Coronary artery (tissue), 2 donors: ENCODE results near the gene TPO.

ENCODE experiments used
- DNase-seq: peaks from one replicate; pipeline ENCODE4 v3.0.0-alpha.2; 2017; ENCODE audit warnings: low spot score
- H3K27ac ChIP-seq, 2 donors: fragments of 200-600 bp; sonication (generic); one replicate each; pipeline ENCODE4 v1.5.1; 2016 to 2019
- H3K4me3 ChIP-seq: fragments of 200-600 bp; sonication (generic); 2 replicates; pipeline ENCODE4 v1.5.1; 2016; ENCODE audit warnings: mild to moderate bottlenecking, moderate library complexity
- TF ChIP-seq, protein P1 (sequence below): fragments of 200-600 bp; sonication (generic); IDR thresholded peaks from one replicate; pipeline ENCODE4 v1.5.1; 2019; ENCODE audit warnings: antibody characterized with exemption

Gene TPO

DNA sequence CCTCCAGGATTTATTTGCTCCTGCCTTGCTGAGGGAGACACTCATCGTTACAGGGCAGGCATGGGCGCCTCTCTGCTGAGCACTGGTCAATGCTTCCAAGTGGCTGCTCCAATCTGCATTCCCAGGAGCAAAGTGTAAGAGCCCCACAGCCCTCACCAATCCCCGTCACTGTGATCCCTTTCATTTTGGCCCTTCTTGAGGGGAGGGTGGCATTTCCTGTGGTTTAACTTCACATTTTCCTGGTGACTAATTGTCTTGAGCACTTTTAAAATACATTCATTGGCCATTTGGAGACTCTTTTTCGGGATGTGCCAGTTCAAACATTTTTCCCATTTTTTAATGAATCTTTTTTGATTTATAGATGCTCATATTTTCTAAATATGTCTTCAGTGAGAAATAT is 33.0 kb downstream of the TPO start:
- no peak overlapping the region for H3K27ac ChIP-seq
- DNase-seq: no peak
- H3K4me3 ChIP-seq: no peak overlapping the region
- TF ChIP-seq, protein P1, sequence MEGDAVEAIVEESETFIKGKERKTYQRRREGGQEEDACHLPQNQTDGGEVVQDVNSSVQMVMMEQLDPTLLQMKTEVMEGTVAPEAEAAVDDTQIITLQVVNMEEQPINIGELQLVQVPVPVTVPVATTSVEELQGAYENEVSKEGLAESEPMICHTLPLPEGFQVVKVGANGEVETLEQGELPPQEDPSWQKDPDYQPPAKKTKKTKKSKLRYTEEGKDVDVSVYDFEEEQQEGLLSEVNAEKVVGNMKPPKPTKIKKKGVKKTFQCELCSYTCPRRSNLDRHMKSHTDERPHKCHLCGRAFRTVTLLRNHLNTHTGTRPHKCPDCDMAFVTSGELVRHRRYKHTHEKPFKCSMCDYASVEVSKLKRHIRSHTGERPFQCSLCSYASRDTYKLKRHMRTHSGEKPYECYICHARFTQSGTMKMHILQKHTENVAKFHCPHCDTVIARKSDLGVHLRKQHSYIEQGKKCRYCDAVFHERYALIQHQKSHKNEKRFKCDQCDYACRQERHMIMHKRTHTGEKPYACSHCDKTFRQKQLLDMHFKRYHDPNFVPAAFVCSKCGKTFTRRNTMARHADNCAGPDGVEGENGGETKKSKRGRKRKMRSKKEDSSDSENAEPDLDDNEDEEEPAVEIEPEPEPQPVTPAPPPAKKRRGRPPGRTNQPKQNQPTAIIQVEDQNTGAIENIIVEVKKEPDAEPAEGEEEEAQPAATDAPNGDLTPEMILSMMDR: no peak

DNA sequence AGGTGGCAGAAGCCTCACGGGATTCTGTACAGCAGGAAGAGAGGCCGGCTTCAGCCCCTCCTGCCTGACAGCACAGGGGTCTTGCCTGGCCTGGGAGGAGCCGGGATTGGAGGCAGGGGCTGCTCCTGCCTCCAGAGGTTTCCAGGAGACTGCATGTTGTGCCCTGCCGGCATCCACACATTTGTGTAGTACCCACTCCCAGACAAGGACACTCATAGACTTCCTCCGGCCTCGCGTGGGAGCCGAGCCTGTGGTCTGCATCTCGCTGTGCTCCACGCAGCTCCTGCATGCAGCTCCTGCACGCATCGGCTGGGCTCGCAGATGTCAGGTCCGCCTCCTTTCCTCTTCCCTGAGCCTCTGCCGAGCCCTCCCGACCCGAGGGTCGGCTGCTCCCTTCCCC is 34.7 kb downstream of the TPO start:
- no peak for DNase-seq
- TF ChIP-seq, protein P1: no peak
- H3K4me3 ChIP-seq: no peak overlapping the region
- no peak overlapping the region for H3K27ac ChIP-seq

DNA sequence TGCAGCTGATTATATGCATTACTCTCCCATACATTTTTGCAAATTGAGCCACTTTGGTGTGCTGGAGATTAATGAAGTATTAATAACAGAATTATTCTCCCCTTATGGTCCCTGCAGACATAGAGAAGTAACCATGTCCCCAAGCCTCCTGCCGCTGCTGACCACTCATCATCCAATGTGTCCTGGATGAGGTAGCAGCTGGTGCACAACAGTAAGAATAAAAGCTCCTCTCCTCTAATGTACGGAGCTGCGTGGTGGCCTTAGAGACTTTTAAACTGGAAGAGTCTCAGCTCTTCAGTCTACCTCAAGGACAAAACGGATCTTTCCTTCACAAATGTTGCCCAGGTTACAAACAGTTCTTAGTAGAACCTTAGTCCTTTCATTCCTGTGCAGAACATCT is 37.7 kb downstream of the TPO start:
- Histone ChIP-seq H3K27ac (no peak overlapping the region), H3K4me3 (no peak overlapping the region)
- DNase-seq: no peak
- TF ChIP-seq, protein P1: no peak

DNA sequence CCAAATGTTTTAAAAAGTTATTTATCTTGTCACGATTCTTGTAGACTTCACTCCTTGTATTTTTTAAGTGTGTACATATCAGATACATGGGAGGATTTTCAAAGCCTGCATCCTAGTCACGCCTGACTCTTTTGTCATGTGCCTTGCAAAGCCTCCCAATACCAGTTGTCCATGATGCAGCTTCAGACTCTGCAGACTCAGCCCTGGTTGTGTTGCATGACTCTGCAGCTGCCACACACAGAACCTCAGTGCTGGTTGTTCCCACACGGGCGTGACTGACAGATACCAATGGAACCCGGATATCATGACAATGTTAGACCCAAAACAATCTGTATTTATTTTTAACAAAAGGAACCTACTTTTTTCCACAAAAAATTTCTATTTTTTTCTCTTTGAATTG is 38.2 kb downstream of the TPO start:
- TF ChIP-seq, protein P1: no peak
- Histone ChIP-seq H3K4me3 (no peak overlapping the region), H3K27ac (no peak overlapping the region)
- DNase-seq: no peak

DNA sequence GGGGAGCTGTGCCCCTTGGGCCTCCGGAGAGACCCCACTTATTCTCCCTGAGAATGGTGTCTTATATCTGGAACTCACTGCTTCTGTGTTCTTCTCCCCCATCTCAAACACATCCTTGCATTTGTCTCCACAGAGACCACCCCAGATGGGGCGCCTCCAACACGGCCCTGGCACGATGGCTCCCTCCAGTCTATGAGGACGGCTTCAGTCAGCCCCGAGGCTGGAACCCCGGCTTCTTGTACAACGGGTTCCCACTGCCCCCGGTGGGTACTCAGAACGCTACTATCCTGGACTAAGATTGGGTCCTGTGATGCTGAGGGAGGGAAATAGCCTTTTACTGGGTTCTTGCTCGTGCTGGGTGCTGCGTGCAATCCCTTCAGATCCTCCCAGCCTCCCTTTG is 40.3 kb downstream of the TPO start:
- no peak overlapping the region for H3K4me3 ChIP-seq
- TF ChIP-seq, protein P1: no peak
- no peak overlapping the region for H3K27ac ChIP-seq
- DNase-seq: no peak

DNA sequence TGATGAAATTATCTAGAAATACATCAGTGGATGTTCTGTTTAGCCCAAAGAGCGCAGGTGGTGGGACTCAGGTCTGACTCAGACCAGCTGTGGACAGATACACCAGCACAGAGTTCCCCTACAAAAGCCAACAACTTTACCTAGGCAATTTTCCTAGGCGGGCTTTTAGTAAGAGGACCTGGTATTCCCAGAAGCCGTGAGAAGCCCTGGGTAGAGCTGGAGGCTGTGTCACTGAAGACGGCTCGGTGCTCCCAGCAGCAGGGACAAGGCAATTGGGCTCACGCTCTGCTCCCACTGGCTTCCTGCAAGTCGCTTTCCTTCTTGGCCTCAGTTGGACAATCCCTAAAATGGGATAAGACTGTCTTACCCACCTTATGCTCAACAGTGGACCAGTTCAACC is 41.1 kb downstream of the TPO start:
- no peak for DNase-seq
- H3K27ac ChIP-seq: no peak overlapping the region
- TF ChIP-seq, protein P1: no peak
- no peak overlapping the region for H3K4me3 ChIP-seq

DNA sequence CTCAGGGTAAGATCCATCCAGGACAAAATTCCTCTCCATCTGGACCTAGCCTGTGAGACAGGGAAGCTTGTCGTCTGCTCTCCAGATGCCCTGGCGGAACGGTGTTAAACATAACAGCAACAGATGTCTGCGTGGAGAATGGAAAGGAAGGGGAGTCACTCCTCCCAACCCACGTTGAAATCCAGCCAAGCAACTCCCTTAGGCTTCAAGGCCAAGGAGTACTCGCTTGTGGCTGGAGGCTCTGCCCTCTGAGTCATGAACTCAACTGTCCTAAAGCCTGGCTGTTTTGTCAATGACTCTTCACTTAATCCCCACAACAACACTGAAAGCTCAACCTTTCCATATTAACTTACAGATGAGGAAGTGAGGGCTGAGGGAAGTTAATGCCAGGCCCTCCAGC is 42.2 kb downstream of the TPO start:
- TF ChIP-seq, protein P1: no peak
- no peak overlapping the region for H3K4me3 ChIP-seq
- no peak overlapping the region for H3K27ac ChIP-seq
- no peak for DNase-seq
